NCI-H510A treated with DMSO at 0.1 percent for 48 hours (cell line): ENCODE data around the gene TEKTIP1.

Experiments used
- DNase-seq: peaks from one replicate; lab custom pipeline; 2025; lab: John Stamatoyannopoulos, UW

Gene TEKTIP1

DNA sequence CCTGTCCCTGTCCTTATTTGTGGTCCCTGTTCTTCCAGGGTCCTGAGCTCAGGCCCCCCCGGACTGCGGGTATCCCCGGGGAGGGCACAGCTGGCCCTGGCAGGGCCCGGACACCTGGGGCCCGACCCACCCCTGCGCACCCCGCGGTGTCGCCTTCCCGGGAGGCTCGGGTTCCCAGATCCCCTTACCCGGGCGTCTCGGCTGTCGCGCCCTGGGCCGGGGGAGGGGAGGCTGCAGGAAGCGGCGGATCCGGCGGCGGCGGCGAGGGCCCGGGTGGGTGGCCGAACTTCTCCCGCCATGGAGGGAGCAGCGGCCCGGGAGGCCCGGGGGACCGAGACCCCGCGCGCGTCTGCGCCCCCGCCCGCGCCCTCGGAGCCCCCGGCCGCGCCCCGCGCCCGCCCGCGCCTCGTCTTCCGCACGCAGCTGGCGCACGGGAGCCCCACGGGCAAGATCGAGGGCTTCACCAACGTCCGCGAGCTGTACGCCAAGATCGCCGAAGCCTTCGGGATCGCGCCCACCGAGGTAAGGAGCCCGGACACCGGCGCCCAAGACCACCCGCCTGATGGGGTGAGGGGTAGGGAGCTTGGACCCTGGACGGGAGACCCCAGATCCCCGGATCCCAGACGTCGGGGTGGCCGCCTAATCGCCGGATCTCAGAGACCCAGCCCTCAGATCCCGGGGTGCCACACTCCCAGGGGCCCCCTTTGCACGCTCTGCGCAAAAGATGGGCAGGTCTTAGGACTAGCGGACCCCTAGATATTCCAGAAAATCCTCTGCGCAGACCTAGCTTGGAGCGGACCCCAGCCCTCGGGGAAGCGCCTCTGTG is 46.5 kb downstream of the TEKTIP1 start, which contains the start of gene GIPC3:
TSS of gene GIPC3 (plus strand) at position 178 of the 826 bp plus-strand sequence. CDS start at position 298, 120 bp downstream.
- DNase-seq = no peak

GRCh38 chr19:3586127-3586626 is 47.2 kb downstream of the TEKTIP1 start:
- no peak for DNase-seq

GRCh38 chr19:3586707-3587346 is 47.9 kb downstream of the TEKTIP1 start:
- no peak for DNase-seq

GRCh38 chr19:3589439-3589838 is 50.5 kb downstream of the TEKTIP1 start:
- no peak for DNase-seq

DNA sequence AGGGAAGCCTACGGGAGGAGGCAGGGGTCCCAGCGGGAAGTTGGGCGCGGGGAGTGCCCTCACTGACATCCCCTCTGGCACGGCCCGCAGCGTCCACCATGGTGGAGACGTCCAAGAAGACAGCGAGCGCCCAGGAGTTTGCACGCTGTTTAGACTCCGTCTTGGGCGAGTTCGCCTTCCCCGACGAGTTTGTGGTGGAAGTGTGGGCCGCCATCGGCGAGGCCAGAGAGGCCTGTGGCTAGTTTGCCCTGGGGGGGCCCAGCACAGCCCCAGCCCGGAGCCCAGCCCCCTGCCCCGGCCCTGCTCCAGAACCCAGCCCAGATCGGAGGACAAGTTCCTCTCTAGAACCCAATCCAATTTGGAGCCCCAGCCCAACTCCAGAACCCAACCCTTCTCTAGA is 51.0 kb downstream of the TEKTIP1 start:
- DNase-seq = no peak

DNA sequence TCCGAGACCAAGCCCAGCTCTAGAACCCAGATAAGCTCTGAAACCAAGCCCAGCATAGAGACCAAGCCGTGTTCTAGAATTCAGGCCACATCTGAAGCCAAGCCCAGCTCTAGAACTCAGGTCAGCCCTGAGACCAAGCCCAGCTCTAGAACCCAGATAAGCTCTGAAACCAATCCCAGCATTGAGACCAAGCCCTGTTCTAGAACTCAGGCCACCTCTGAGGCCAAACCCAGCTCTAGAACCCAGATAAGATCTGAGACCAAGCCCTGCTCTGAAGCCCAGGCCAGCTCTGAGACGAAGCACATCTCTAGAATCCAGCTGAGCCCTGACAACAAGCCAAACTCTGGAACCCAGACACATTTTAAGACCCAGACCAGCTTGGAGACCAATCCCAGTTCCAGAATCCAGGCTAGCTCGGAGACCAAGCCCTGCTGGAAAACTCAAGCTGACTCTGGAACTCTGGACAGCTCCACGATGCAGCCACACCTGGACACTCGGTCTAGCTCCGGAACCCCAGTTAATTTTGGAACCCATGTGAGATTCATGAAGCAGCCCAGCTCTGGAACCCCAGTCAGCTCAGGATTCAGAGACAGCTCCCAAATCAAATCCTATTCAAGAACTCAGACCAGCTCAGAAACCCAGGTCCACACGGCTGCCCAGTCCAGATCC is 52.2 kb downstream of the TEKTIP1 start:
- DNase-seq = no peak

- DNase-seq = no peak
These were observed 53.1 kb downstream of the TEKTIP1 start for GRCh38 chr19:3591876-3592613.

GRCh38 chr19:3593156-3593555 is 54.2 kb downstream of the TEKTIP1 start:
- DNase-seq = no peak
